Activated naive CD8-positive, alpha-beta T cell treated with anti-CD3 and anti-CD28 coated beads, Interleukin-2, amount 50 U/mL, for 24 hours (primary cell): ENCODE results near the gene MATCAP1.

Source experiments
- ATAC-seq: fragments of 150-1000 bp; cut with Tn5 transposase; one replicate; pipeline ENCODE4 v1.10.0; 2021
- DNase-seq: peaks from one replicate; pipeline ENCODE4 v3.0.0; 2021
- H3K27ac Mint-ChIP-seq: one replicate; pipeline ENCODE4 v1.8.0; 2021; ENCODE audit warnings: mild to moderate bottlenecking, mixed read lengths
- H3K27me3 Mint-ChIP-seq: one replicate; pipeline ENCODE4 v1.8.0; 2021; ENCODE audit warnings: mixed read lengths
- H3K36me3 Mint-ChIP-seq: one replicate; pipeline ENCODE4 v1.8.0; 2021; ENCODE audit warnings: low read depth, mixed read lengths
- H3K4me1 Mint-ChIP-seq: one replicate; pipeline ENCODE4 v1.8.0; 2021; ENCODE audit warnings: mixed read lengths
- H3K4me3 Mint-ChIP-seq: one replicate; pipeline ENCODE4 v1.8.0; 2021; ENCODE audit warnings: mild to moderate bottlenecking, moderate library complexity, mixed read lengths
- H3K9me3 Mint-ChIP-seq: one replicate; pipeline ENCODE4 v1.8.0; 2021; ENCODE audit warnings: mixed read lengths

Gene MATCAP1

DNA sequence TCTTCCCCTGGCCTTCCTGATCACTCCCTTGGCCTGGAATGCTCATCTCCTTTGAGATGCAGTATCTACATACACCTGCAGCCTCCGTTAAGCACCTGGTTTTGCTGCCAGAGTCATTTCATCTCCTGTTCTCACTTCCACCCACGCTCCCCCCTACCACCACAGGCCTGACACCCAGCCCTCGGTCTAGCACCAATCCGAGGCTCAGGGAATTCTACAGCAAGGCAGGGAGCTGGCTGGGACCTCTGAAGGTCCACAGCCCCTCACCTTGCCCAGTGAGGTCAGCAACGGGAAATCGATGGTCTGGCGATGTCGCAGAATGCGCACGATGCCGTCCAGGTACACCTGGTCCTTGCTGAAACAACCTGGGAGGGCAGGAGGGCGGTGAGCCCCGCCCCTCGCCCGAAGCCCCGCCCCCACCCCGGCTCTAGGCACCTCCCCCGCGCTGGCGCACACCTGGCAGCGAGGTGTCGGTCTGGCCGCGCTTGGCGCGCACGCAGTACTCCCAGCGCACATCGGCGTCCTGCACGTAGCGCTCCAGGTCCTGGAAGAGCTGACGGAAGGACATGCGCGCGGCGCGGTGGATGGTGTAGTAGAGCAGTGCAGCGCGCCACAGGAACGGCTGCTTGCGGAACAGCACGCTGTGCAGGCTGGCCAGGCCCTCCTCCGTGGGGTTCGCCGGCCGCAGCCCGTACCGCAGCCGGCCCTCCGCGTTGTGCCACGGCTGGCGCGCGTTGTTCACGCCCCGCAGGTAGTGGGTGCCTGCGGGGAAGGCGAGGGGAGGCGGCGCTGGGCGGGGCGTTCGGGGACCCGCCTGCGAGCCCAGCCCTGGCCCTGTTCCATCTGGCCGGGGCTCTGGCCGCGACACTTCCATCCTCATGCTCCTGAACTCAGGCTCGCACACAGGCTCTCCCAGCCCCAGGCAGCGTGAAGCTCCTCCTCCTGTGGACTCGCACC lies 5.7 kb downstream of the MATCAP1 start:
- H3K4me3 Mint-ChIP-seq, result peak overlapping the region; percentile 38
- peaks cover 23% of the 10 kb centered on the region for H3K4me1 Mint-ChIP-seq
- DNase-seq (peak; percentile 53), ATAC-seq (peak; percentile 38)
- no peak overlapping the region for H3K27ac Mint-ChIP-seq
- H3K9me3 Mint-ChIP-seq, result no peaks in the 10 kb centered on the region
- H3K36me3 Mint-ChIP-seq, result no peaks in the 10 kb centered on the region
- H3K27me3 Mint-ChIP-seq, result peaks cover 49% of the 10 kb centered on the region

DNA sequence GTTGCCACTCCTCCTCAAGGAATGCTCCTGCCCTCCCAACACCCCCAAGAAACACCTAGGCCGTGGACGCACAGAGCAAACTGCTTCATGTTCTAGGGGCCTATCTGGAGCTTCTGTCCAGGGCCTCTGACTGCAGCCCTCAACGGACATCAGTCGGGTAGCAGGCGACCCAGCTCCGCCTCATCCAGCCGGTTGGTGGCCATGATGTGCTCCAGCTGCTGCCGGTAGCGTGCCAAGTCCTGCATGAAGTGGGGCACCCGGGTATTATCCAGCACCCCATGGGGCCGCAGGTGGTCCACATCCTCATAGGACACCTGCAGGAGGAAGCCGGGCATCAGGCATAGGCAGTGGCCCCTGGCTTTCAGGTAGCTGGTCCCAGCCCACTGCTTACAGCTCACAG lies 7.1 kb downstream of the MATCAP1 start:
- Mint-ChIP-seq H3K36me3 (no peaks in the 10 kb centered on the region), H3K27me3 (peaks cover 60% of the 10 kb centered on the region), H3K4me1 (peaks cover 25% of the 10 kb centered on the region)

GRCh38 chr16:67174706-67175231 lies 9.0 kb downstream of the MATCAP1 start:
- ATAC-seq (peak; percentile 3), DNase-seq (no peak)
- Mint-ChIP-seq H3K9me3 (no peaks in the 10 kb centered on the region), H3K4me3 (no peak overlapping the region), H3K4me1 (peaks cover 36% of the 10 kb centered on the region), H3K27me3 (peaks cover 73% of the 10 kb centered on the region), H3K36me3 (no peaks in the 10 kb centered on the region), H3K27ac (no peak overlapping the region)

More for the DNA sequence above, 7.1 kb downstream of the MATCAP1 start:
- no peak for ATAC-seq
- DNase-seq, result no peak
- Mint-ChIP-seq H3K9me3 (no peaks in the 10 kb centered on the region), H3K4me3 (no peak overlapping the region), H3K27ac (no peak overlapping the region)

- H3K4me1 Mint-ChIP-seq, result peaks cover 39% of the 10 kb centered on the region
- DNase-seq (peak; percentile 69), ATAC-seq (peak; percentile 64)
- H3K9me3 Mint-ChIP-seq, result no peaks in the 10 kb centered on the region
- H3K27ac Mint-ChIP-seq, result peak overlapping the region; percentile 32
- H3K36me3 Mint-ChIP-seq, result no peaks in the 10 kb centered on the region
- H3K4me3 Mint-ChIP-seq, result peak overlapping the region; percentile 76
- peaks cover 72% of the 10 kb centered on the region for H3K27me3 Mint-ChIP-seq
Observed at GRCh38 chr16:67173808-67174705, 9.7 kb downstream of the MATCAP1 start.

GRCh38 chr16:67173323-67173722 lies 10.4 kb downstream of the MATCAP1 start:
- Mint-ChIP-seq H3K27me3 (peaks cover 72% of the 10 kb centered on the region), H3K4me3 (peak overlapping the region; percentile 76), H3K27ac (no peak overlapping the region), H3K4me1 (peaks cover 35% of the 10 kb centered on the region), H3K36me3 (no peaks in the 10 kb centered on the region), H3K9me3 (no peaks in the 10 kb centered on the region)
- ATAC-seq (no peak), DNase-seq (no peak)

DNA sequence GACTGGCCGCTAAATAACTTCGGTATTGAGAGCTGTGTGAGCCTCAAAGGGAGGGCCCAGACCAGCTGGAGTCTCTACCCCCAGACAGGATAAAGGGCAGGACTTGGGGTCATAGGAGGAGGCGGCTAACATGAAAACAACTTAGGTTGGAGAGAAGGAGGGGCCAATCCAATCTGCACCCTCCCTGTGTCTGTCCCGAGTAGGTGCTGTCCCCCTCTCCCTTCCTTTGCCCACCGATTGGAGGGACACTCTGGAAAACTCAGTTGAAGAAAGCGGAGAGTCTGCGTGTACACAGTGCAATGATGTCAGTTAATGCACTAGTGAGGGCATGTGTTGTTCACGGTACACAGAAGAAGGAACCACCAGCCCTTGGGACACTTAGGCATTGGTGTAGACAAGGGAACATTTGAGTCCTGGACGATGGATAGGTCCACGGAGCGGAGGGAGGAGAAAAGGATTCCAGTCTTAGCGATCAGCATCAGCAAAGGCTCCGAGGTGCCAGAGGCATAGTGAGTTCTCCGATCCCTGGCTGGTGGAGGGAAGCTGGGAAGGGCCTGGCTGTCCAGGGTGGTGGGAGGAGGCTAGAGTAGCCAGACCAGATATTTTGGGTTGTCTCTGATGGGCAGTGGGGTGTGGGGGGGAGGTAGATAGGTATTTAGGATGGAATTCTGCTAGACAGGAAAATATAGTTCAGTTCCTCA lies 12.7 kb downstream of the MATCAP1 start:
- Mint-ChIP-seq H3K27me3 (peaks cover 79% of the 10 kb centered on the region), H3K9me3 (no peaks in the 10 kb centered on the region)

DNA sequence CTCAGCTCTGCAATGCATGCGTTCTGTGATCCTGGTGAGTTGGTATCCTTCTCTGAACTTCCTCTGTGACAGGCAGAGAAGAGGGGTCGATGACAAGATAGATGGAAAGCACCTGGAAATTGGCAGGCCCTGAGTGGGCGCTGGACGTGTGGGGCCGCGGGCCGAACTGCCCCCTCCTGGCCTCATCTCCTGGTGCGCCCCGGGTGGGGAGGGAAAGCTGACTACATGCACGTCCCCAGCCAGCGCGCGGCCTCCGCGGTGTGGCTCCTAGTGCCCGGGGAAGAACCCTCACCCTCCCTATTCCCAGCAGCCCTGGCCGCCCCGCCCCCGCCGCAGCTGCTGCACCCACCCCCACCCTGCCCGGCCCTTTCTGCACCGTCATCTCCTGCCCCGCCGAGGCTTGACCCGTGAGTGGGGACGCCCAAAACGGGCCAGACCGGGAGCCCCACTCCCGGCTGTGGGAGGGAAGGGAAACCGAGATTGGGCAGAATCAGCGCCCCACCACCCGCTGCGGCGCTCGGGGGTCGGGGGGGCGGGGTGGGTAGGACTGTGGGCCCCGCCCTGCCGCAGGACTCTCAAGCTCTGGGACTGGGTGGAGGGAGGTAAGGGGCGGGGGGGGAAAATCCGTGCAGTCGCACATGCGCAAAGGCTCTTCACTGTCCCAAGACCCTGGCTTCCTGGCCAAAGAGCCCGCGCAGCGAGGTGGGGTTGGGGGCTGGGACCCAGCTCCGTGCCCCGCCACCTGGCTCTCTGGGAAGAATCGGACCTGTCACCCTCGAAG lies 13.4 kb downstream of the MATCAP1 start, which contains the start of gene NOL3:
Gene NOL3 (plus strand): TSS at position 371 of the 781 bp plus-strand sequence.
- Mint-ChIP-seq H3K27ac (no peak within 1 kb of the TSS), H3K36me3 (no peaks in the 10 kb centered on the region), H3K4me3 (peak within 1 kb of the TSS; percentile 74), H3K4me1 (peaks cover 32% of the 10 kb centered on the region), H3K9me3 (no peaks in the 10 kb centered on the region), H3K27me3 (peaks cover 75% of the 10 kb centered on the region)
- ATAC-seq, result peak; percentile 25
- peak; percentile 77 for DNase-seq

More for the DNA sequence above, 12.7 kb downstream of the MATCAP1 start:
- H3K27ac Mint-ChIP-seq, result no peak overlapping the region
- no peaks in the 10 kb centered on the region for H3K36me3 Mint-ChIP-seq
- DNase-seq (no peak), ATAC-seq (no peak)
- peaks cover 30% of the 10 kb centered on the region for H3K4me1 Mint-ChIP-seq
- peak overlapping the region; percentile 30 for H3K4me3 Mint-ChIP-seq

DNA sequence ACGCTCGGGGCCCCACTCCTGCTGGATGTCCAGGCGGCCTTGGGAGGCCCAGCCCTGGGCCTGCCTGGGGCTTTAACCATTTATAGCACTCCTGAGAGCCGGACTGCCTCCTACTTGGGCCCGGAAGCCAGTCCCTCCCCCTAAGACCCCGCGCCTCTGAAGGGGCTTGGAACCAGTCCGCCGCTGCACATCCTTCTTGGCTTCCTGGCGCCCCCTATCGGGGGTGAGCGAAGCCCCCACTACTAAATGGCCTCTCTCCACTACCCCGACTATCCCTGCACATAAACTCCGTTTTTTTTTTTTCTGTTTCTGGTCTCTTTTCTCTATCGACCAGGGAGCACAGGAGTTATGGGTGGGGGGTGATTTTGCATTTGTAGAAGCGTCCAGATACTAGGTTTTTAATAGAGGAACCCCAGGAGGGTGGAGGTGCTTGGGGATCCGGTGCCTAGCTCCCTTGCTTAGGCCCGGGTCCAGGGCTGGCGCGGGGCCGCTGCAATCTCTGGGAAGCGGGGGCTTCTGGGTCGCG lies 14.1 kb downstream of the MATCAP1 start:
- Mint-ChIP-seq H3K4me3 (peak overlapping the region; percentile 74), H3K9me3 (no peaks in the 10 kb centered on the region), H3K27ac (no peak overlapping the region), H3K27me3 (peaks cover 78% of the 10 kb centered on the region), H3K36me3 (no peaks in the 10 kb centered on the region), H3K4me1 (peaks cover 38% of the 10 kb centered on the region)
- peak; percentile 3 for ATAC-seq
- peak; percentile 72 for DNase-seq

DNA sequence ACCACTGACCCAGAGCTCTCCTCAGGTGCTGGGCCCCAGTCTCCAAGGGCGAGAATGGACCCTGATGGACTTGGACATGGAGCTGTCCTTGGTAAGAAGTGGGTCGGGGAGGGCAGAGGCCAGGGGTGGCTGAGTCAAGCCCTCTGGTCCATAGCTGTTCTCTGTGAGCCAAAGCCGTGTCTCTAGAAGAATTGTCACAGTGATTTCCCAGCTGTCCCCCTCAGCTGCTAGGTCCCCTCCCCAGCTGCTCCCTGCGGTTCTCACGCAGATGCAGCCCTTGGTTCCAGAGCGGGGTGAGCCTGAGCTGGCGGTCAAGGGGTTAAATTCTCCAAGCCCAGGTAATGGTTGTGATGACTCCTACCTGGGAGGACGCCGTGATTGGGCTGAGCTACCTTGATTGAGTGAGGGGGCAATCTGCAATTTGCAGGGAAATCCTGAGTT lies 14.7 kb downstream of the MATCAP1 start:
- H3K4me3 Mint-ChIP-seq, result no peak overlapping the region
- H3K9me3 Mint-ChIP-seq, result no peaks in the 10 kb centered on the region
- peaks cover 40% of the 10 kb centered on the region for H3K4me1 Mint-ChIP-seq

DNA sequence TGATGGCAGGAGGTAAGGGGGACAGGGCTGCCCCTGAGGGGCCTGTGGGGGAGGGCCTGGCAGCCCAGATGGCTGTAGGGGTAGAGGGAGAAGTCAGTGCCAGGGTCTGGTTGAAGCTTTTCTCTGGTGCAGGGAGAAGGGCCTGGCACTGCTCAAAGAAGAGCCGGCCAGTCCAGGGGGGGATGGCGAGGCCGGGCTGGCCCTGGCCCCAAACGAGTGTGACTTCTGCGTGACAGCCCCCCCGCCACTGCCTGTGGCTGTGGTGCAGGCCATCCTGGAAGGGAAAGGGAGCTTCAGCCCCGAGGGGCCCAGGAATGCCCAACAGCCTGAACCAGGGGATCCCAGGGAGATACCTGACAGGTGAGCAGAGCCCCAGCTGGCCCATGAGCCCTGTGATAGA lies 16.2 kb downstream of the MATCAP1 start:
- ATAC-seq, result no peak
- DNase-seq, result no peak
- no peak overlapping the region for H3K4me3 Mint-ChIP-seq
- H3K27ac Mint-ChIP-seq, result no peak overlapping the region
- no peaks in the 10 kb centered on the region for H3K9me3 Mint-ChIP-seq
- H3K27me3 Mint-ChIP-seq, result peaks cover 74% of the 10 kb centered on the region
- H3K36me3 Mint-ChIP-seq, result no peaks in the 10 kb centered on the region
- H3K4me1 Mint-ChIP-seq, result peaks cover 30% of the 10 kb centered on the region

More for the DNA sequence above, 14.7 kb downstream of the MATCAP1 start:
- ATAC-seq, result no peak
- DNase-seq, result no peak
- Mint-ChIP-seq H3K36me3 (no peaks in the 10 kb centered on the region), H3K27ac (no peak overlapping the region), H3K27me3 (peaks cover 81% of the 10 kb centered on the region)

- Mint-ChIP-seq H3K9me3 (no peaks in the 10 kb centered on the region), H3K4me1 (peaks cover 37% of the 10 kb centered on the region), H3K27ac (no peak overlapping the region), H3K4me3 (no peak overlapping the region), H3K27me3 (peaks cover 74% of the 10 kb centered on the region), H3K36me3 (peaks cover 4% of the 10 kb centered on the region)
- DNase-seq, result no peak
- no peak for ATAC-seq
Observed at GRCh38 chr16:67166598-67167168, 17.1 kb downstream of the MATCAP1 start.

GRCh38 chr16:67166110-67166547 lies 17.6 kb downstream of the MATCAP1 start:
- Mint-ChIP-seq H3K4me1 (peaks cover 37% of the 10 kb centered on the region), H3K27ac (no peak overlapping the region), H3K4me3 (no peak overlapping the region), H3K36me3 (peaks cover 4% of the 10 kb centered on the region), H3K9me3 (no peaks in the 10 kb centered on the region), H3K27me3 (peaks cover 72% of the 10 kb centered on the region)
- ATAC-seq (no peak), DNase-seq (no peak)
